Measurements from ENCODE around the gene KLK10.

GRCh38 chr19:50968716-50969412 is 50.6 kb downstream of the KLK10 start:
- TF ChIP-seq CTCF (IDR thresholded peaks at IDR 0.05) (no peak), POLR2A (IDR thresholded peaks at IDR 0.05) (no peak)

Data from thyroid gland (tissue), 4 donors.